ENCODE results near the gene OR51B5.
"Not testable (repeated sequence)": the region's sequence is repeated elsewhere in the genome, so short reads cannot be mapped to it uniquely, and the experiment has no call there.

The OR51B5 gene

GRCh38 chr11:5335170-5335569, 8.2 kb downstream of the OR51B5 start:
- DNase-seq, result no peak

- no peak for DNase-seq
These were observed 19.1 kb downstream of the OR51B5 start, which contains the start of gene OR51B2 for GRCh38 chr11:5324197-5324596. OR51B2 (minus strand) TSS chr11:5324297; CDS start chr11:5324297, 0 bp downstream.

GRCh38 chr11:5317292-5317691, 26.0 kb downstream of the OR51B5 start:
- no peak for DNase-seq

DNA sequence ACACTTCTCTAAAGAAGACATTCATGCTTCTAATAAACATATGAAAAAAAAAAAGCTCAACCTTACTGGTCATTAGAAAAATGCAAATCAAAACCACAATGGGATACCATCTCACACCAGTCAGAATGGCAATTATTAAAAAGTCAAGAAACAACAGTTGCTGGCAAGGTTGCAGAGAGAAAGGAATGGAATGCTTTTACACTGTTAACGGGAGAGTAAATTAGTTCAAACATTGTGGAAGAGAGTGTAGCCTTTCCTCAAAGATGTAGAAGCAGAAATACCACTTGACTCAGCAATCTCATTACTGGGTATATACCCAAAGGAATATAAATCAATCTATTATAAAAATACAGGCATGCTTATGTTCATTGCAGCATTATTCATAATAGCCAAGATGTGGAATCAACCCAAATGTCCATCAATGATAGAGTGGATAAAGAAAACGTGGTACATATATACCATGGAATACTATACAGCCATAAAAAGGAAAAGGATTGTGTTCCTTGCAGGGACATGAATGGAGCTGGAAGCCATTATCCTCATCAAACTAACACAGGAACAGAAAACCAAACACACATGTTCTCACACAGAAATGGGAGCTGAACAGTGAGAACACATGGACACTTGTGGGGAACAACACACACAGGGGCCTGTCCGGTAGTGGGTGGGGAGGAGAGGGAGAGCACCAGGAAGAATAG, 29.8 kb downstream of the OR51B5 start:
- DNase-seq, result not testable (repeated sequence)

- no peak for DNase-seq
These were observed 32.9 kb downstream of the OR51B5 start for GRCh38 chr11:5310423-5310822.

DNA sequence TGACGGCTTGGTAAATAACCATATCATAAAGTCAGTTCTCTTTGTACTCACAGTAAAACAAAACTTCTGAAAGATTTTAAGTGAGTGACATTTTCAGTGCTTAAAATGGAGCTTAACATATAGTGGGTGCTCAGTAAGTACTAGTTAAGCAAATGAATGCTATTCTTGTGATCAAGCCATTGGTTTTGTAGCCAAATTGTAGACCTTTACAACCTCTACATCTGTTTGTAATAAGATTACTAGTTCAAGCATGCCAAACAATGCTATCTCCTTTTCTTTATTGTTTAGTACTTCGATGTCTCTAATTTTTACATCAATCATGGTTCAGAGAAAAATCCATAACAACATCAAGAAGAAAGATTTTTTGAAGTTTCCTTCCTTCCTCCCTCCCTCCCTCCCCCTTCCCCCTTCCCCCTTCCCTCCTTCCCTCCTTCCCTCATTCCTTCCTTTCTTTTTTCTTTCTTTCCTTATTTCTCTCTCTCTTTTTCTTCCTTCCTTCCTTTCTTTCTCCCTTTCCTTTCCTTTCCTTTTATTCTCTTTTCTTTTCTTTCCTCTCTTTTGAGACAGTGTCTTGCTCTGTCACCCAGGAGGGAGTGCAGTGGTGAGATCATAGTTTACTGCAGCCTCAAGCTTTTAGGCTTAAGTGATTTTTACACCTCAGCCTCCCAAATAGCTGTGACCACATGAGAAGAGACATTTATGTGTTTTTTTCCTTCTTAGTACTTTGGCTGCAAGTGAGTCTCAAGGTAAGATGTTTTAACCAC, 35.9 kb downstream of the OR51B5 start:
- no peak for DNase-seq

DNA sequence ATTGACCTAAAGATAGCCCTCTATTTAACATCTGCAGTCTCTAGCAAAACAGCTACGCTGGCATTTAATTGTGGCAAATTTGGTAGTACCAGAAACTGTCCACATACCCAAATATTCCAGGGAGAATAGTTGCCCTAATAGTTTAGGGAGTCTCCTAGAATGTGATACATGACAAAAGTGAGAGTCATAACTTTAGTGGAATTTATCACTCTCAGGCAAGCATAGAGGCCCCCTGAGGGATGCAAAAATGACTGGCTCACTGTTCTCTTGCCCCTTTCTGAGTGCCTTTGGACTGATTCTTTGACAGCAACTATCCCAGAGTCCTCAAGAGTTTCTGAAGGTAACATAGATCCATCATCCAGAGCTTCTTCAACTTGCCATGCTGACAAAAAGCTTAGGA, 39.3 kb downstream of the OR51B5 start:
- DNase-seq, result no peak

- DNase-seq, result no peak
These were observed 39.7 kb downstream of the OR51B5 start for GRCh38 chr11:5303626-5304025.

DNA sequence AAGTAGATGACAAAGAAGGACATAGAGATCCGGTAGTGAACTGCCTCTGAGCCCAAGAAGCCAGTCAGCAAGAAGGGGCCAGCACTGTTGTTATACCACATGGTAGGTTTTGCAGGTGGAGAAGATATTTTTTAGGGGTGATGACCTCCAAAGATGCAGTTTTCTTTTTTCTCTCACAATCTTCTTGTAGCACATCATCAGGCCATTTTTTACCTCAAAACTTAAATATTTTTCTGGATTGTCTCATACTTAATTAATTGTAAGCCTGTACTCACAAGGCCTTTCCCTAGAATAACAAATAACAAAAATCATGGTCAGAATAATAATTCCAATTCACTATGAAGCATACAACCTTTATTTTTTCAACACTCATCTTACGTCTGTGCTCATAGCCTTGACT, 41.5 kb downstream of the OR51B5 start, which contains the start of gene OR51B4:
Gene OR51B4, minus strand, starts transcription at position 101 of the 400 bp plus-strand sequence. Its CDS starts 0 bp downstream, at position 101.
- DNase-seq, result no peak

DNA sequence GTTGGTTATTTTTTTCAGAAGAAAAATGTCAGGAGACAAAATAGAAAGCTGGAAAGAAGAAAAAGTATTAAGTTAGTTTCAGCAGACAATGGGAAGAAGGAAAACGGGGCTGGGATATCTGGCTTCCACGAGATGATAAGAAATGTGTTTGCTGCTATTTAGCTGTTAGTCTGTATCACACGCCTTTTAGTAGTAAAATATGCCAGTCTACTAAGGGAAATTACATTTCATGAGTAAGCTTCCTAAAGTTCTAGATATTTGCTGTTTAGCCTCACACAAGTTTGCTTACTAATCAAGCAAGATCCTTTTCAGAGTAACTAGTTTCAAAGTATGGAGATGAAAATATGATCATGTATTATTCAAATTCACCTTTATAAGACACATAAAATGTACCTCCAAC, 43.1 kb downstream of the OR51B5 start:
- no peak for DNase-seq

DNA sequence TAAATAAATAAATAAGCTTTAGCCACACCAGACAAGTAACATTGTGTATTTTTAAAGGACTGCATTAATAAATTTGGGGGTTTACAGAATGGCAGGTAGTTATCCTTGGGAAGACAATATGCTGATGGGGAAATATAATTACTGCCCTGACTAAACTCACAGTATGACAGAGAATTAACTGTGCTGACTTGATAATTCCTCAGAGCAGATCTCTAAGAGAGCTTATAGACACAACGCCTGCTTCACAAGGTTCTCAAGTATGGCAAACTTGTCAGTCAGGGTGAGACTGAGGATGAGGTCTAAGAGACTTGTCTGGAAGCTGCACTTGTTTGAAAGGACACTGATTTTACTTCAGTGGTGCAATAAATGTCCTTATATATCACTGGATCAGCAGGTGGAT, 44.9 kb downstream of the OR51B5 start:
- DNase-seq, result no peak

- DNase-seq, result no peak
These were observed 45.5 kb downstream of the OR51B5 start for GRCh38 chr11:5297721-5298323.

DNA sequence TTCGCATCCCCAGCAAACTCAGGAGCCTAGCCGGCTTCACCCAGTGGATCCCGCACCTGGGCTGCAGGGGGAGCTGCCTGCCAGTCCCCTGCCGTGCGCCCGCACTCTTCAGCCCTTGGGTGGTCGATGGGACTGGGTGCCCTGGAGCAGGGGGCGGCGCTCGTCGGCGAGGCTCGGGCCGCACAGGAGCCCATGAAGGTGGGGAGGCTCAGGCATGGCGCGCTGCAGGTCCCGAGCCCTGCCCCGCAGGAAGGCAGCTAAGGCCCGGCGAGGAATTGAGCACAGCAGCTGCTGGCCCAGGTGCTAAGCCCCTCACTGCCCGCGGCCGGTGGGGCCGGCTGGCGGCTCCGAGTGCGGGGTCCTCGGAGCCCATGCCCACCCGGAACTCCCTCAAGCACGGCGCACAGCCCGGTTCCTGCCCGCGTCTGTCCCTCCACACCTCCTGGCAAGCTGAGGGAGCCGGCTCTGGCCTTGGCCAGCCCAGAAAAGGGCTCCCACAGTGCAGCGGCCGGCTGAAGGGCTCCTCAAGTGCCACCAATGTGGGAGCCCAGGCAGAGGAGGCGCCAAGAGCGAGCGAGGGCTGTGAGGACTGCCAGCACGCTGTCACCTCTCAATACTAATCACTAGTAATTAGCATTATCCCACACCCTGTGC, 48.9 kb downstream of the OR51B5 start:
- DNase-seq, result not testable (repeated sequence)

DNA sequence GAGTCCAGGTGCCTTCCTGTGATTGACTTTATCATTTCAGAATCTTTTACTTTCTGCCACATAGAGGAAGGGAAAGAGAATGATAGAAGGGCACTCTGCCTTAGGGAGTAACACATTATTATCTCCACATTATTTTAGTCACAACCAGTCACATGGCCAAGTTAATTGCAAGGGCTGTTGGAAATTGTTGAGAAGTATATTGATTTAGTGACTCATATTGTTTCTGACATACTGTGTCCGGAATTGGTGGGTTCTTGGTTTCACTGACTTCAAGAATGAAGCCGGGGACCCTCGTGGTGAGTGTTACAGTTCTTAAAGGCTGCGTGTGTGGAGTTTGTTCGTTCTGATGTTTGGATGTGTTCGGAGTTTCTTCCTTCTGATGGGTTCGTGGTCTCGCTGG, 50.3 kb downstream of the OR51B5 start:
- DNase-seq, result no peak

All from inflammatory macrophage treated with lipopolysaccharide for 1 hour (primary cell).